ENCODE results near the gene FRAS1.
"Not testable (repeated sequence)": the region's sequence is repeated elsewhere in the genome, so short reads cannot be mapped to it uniquely, and the experiment has no call there.

Gene FRAS1

DNA sequence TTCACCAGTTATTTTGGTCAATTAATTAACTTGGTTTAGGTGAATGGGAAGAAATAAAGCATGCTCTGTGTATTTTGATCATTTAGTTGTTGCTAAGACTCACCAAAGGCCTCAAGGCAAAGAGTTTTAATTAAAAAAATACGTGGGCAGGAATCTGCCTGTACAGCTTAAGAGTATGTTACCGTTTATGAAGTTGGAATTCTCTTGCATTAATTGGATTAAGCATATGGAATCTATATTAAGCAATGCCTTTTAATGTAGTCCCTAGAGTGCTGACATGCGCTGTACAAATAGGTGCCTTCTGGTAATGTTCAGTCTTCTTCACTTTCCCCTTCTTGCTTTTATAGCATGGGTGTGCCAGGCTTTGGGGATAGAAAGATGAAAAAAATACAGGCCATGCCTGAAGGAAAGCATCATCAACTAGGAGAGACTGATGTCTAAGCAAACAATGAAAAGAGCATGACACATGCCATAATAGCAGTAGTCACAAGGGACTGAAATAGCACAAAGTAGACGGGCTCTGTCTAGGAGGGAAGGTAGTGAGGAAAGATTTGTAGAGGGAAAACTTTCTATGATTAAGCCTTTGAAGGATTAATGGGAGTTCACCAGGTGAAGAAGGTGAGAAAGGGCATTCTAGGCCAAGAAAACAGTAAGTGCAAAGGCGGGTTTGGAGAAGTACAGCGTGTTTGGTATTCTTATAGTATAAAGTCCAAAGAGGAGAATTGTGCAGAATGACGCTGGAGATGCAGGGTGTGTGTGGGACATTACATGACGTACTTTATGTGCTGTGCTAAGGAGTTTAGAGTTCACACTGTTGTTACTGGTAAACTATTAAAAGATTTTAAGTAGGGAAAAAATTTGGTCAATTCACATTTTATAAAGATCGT is 268.4 kb downstream of the FRAS1 start:
- DNase-seq (ENCODE audit: low spot score) = no peak

GRCh38 chr4:78328591-78328990 is 271.5 kb downstream of the FRAS1 start:
- not testable (repeated sequence) for DNase-seq (ENCODE audit: low spot score)

DNA sequence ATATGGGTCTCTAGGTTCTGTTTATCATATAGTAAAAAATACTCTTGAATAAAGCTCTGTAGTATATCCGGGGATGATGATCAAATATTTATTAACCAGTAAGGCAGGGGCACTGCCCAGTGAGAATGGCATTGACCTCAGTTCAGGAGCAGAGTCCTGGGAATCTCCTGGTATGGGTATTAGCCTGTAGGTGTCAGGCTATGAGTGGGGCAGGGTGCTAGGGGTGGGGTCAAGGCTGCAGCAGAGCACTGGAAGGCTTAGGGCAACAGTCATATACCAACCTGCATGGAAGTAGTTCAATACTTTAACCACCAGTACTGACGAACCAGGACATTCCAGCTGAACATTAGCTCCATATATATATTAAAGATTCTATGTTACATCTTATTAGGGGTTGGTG is 274.1 kb downstream of the FRAS1 start:
- no peak for DNase-seq (ENCODE audit: low spot score)

DNA sequence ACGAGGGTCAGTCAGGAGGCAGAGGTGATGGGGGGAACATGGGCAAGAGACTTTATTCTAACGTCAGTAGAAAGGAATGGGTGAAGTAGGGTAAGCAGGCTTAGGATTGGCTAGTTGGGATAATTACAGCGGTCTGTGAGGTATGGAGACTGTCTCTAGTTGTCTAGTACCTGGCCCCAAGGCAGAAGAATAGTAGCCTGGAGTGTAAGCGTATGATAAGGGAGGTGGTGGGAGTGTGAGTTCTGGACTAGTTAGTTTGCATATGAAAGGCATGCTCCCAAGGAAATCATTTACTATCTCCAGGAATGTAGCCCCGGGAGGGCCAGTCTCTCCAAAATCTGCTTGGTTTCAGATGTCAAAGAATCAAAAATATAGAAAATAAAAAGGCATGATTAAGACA is 274.8 kb downstream of the FRAS1 start:
- DNase-seq (ENCODE audit: low spot score) = no peak

- no peak for DNase-seq (ENCODE audit: low spot score)
These were observed 275.9 kb downstream of the FRAS1 start for GRCh38 chr4:78332976-78333375.

- no peak for DNase-seq (ENCODE audit: low spot score)
These were observed 279.2 kb downstream of the FRAS1 start for GRCh38 chr4:78336093-78336943.

GRCh38 chr4:78337244-78338020 is 280.3 kb downstream of the FRAS1 start:
- no peak for DNase-seq (ENCODE audit: low spot score)

DNA sequence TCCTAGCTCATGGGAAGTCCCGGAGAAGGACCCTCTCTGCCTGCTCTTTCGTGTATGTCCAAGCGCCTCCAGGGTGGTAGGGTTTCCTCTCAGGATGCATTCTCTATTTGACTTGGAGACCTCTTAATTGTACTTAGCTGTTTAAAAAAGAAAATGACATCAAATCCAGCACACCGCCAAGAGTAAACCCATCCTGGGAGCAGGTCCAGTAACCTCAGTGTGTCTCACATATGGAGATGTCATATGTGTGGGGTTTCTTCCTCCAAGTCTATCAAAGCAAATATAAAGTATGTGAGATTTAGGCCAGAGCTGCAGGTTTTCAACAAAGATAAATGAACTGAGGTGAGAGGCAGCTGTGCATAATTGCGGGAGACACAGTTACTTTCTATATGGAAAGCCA is 285.0 kb downstream of the FRAS1 start:
- no peak for DNase-seq (ENCODE audit: low spot score)

DNA sequence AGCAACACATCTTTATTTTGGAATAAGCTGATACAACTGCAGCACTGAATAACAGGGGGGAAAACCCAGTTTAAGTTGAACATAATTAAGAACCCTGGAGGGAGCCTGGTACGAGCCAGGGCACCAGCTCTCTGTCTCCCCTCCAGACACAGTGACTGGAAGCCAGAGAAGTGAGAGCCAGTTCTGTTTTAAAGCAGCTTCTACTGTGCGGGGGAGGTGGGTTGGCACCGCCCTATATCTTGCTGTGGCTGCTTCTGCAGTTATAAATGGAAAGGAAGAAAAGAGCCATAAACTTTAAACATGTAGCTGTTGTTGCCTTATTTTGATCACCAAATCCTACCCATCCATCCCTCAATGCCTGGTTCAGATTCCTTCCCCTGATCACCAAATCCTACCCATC is 286.6 kb downstream of the FRAS1 start:
- DNase-seq (ENCODE audit: low spot score) = no peak

- no peak for DNase-seq (ENCODE audit: low spot score)
These were observed 288.1 kb downstream of the FRAS1 start for GRCh38 chr4:78345237-78345636.

- no peak for DNase-seq (ENCODE audit: low spot score)
These were observed 289.1 kb downstream of the FRAS1 start for GRCh38 chr4:78346222-78346621.

GRCh38 chr4:78347527-78347926 is 290.4 kb downstream of the FRAS1 start:
- DNase-seq (ENCODE audit: low spot score) = no peak

GRCh38 chr4:78353921-78354320 is 296.8 kb downstream of the FRAS1 start:
- DNase-seq (ENCODE audit: low spot score) = no peak

GRCh38 chr4:78354782-78355181 is 297.7 kb downstream of the FRAS1 start:
- DNase-seq (ENCODE audit: low spot score) = no peak

- DNase-seq (ENCODE audit: low spot score) = no peak
These were observed 298.2 kb downstream of the FRAS1 start for GRCh38 chr4:78355306-78355705.

DNA sequence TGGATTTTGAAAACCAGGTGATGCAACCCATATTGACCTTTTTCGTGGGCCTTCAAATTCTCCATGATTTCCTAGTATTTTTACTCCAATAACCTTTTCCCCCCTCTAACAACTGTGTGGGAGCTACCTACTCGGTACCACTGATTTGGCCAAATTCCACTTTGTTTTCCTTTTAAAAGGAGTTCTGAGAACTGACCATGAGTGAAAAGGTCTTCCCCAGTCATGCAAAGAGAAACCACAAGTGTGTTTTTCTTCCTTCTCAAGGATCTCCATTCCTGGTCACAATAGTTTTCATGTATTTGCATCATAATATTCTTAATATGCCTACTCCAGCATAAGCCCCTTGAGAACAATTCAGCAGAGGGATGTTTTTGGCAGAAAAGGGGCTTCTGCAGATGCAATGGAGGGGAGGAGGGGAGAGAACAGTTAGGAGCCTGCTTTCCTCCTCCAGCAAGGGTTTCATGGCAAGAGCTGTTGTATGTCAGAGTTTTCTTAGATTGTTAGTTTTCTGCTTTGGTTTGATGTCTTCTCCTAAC is 299.2 kb downstream of the FRAS1 start:
- no peak for DNase-seq (ENCODE audit: low spot score)

DNA sequence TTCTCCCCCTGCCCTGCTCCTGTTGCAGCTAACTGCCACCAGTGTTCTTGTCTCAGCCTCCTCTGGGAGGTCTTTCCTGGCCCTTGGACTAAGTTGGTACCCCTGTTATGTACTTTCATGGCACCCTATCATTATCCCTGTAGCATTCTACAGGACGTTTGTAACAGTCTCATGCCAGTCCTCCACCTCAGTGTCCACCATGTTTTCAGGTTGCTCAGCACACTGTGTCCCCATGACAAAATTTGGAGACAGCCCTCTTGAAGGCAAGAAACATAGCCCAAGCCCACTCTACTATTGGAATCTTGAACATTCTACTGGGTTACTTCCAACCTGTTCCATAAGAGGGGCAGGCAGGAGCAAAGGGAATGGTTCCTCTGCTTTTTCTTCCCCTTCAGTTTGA is 300.0 kb downstream of the FRAS1 start:
- no peak for DNase-seq (ENCODE audit: low spot score)

DNA sequence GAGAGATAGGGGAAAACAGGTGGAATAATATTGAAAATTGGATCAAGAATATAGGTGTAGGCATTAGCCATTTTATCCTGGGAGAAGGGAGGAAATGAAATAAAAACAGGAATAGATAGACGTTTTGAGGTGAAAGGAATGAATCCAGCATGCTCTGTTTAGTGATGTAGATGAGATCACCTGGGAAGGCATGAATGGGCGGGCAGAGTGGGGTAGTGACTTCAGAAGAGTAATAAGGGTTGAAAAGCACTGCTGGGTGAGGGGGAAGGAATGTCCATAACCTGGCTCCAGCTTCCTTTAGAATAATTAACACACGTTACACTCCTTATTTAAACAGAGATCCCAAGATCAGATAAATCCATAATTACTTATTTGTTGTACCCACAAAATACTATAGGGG is 303.3 kb downstream of the FRAS1 start:
- DNase-seq (ENCODE audit: low spot score) = no peak

GRCh38 chr4:78361621-78362120 is 304.5 kb downstream of the FRAS1 start:
- DNase-seq (ENCODE audit: low spot score) = no peak

GRCh38 chr4:78362310-78362709 is 305.2 kb downstream of the FRAS1 start:
- DNase-seq (ENCODE audit: low spot score) = no peak

DNA sequence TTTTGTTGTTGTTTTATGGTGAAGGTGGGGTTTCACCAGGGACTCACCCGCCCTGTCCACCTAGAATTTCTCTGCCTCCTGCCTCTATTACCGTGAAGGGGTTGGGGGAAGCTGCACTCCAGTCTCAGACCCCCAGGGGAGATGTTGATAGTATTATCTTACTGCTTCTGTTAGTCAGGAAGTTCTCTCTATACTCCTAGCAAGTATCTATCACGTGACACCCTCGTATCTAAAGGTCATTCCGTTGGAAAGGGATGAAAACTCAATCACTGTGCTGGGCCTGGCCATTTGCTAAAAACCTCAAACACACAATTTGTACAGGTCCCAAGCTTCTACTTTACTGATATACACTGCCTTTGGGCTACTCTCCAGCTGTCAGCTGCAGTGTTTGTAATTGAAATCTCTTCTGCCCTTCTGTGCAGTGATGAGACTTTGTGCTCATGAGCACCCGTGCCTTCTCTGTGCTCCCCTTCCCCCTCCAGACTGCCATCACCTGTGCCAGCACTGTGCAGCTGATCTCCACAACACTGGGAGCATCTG is 306.0 kb downstream of the FRAS1 start:
- DNase-seq (ENCODE audit: low spot score) = no peak

DNA sequence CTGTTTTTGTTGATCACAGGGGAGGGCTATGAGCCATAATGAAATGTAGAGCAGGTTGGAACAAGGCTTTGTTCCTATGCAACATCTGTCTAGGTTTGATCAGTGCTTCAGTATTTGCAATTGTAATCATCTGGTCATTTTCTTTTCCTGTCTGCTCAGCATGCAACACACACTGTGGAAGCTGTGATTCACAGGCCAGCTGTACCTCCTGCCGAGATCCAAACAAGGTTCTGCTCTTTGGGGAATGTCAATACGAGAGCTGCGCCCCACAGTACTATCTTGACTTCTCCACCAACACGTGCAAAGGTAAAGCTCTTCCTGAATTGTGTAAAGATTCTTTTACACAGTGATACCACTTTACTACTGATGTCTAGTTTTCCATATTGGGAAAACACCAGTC is 312.6 kb downstream of the FRAS1 start:
- DNase-seq (ENCODE audit: low spot score) = no peak
